Chondrocyte (in vitro differentiated cells): ENCODE data around the gene NTRK2. TPM values are rescaled to one million over a fixed set of nuclear protein-coding genes. Genes with fewer than 3 reads are reported as not detected.

Experiments used
- DNase-seq: peaks from one replicate; pipeline ENCODE4 v3.0.0; 2021; ENCODE audit warnings: mixed read lengths, low spot score
- H3K27ac Mint-ChIP-seq: one replicate; pipeline ENCODE4 v1.8.0; 2021; ENCODE audit warnings: mild to moderate bottlenecking, moderate library complexity, mixed read lengths; ENCODE audit not compliant: unreplicated experiment
- H3K27me3 Mint-ChIP-seq: 2 replicates; pipeline ENCODE4 v1.8.0; 2021; ENCODE audit warnings: low read depth, mixed read lengths
- H3K36me3 Mint-ChIP-seq: 2 replicates; pipeline ENCODE4 v1.8.0; 2021; ENCODE audit warnings: low read depth, mixed read lengths
- H3K4me1 Mint-ChIP-seq: 2 replicates; pipeline ENCODE4 v1.8.0; 2021; ENCODE audit warnings: low read depth, mild to moderate bottlenecking, mixed read lengths
- H3K4me3 Mint-ChIP-seq: one replicate; pipeline ENCODE4 v1.8.0; 2021; ENCODE audit warnings: mild to moderate bottlenecking, moderate library complexity, mixed read lengths; ENCODE audit not compliant: unreplicated experiment
- H3K9me3 Mint-ChIP-seq: 2 replicates; pipeline ENCODE4 v1.8.0; 2021; ENCODE audit warnings: low read depth, mixed read lengths
- total RNA-seq: library from RNA; stranded (reverse); gene quantifications from 3 replicates; pipeline ENCODE4 v1.2.1, GENCODE V29; 2021
- TF ChIP-seq, protein P1 (sequence below): fragments of 200-600 bp; sonication (generic); IDR thresholded peaks from 2 replicates; pipeline ENCODE4 v1.5.0; 2021; ENCODE audit warnings: antibody characterized with exemption, mild to moderate bottlenecking, moderate library complexity

Gene NTRK2
- total RNA-seq, 1 donor from 2014 or later = 40.0 TPM

DNA sequence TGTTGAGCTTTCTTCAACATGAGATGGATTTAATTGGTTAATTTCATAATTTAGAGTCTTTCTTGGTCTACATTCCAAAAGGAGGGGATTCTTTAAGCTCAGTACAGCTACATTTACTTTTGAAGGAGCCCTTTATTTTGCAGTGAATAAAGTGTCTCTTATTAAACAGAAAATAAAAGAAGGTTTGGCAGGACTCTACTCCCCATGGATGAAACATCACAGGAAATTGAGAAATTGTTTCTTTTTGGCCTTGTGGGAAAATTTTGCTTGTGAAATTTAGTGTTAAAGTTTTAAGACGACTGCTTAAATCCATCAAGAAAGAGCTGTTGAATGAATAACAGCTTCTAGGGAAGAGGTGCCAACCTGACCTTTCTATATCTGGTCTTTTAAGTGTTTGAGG lies 187.7 kb downstream of the NTRK2 start:
- no peaks in the 10 kb centered on the region for H3K36me3 Mint-ChIP-seq
- TF ChIP-seq, protein P1, sequence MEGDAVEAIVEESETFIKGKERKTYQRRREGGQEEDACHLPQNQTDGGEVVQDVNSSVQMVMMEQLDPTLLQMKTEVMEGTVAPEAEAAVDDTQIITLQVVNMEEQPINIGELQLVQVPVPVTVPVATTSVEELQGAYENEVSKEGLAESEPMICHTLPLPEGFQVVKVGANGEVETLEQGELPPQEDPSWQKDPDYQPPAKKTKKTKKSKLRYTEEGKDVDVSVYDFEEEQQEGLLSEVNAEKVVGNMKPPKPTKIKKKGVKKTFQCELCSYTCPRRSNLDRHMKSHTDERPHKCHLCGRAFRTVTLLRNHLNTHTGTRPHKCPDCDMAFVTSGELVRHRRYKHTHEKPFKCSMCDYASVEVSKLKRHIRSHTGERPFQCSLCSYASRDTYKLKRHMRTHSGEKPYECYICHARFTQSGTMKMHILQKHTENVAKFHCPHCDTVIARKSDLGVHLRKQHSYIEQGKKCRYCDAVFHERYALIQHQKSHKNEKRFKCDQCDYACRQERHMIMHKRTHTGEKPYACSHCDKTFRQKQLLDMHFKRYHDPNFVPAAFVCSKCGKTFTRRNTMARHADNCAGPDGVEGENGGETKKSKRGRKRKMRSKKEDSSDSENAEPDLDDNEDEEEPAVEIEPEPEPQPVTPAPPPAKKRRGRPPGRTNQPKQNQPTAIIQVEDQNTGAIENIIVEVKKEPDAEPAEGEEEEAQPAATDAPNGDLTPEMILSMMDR = no peak
- H3K9me3 Mint-ChIP-seq = no peaks in the 10 kb centered on the region
- no peaks in the 10 kb centered on the region for H3K27me3 Mint-ChIP-seq
- no peak for DNase-seq
- H3K4me3 Mint-ChIP-seq = no peak overlapping the region
- H3K4me1 Mint-ChIP-seq = peaks cover 92% of the 10 kb centered on the region
- H3K27ac Mint-ChIP-seq = peak overlapping the region; percentile 52

DNA sequence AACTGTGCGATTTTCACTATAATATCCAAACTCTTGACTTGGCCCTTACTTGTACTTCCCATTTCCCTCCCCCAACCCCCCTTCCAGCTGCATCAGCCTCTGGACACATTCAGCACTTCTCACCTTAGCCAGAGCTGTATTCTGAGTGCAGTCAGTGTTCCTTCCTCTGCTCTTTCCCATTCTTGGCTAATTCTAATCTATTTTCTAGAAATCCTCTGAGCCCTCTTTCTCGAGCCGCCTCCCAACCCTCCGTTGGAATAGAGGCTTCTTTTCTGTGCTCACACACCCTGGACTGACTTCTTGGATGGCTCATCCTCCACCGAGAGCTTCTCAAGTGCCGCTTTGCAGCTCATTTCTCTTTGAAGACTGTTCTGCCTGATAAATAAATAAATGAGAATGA lies 188.8 kb downstream of the NTRK2 start:
- H3K4me1 Mint-ChIP-seq = peaks cover 92% of the 10 kb centered on the region
- H3K36me3 Mint-ChIP-seq = no peaks in the 10 kb centered on the region
- no peak overlapping the region for H3K4me3 Mint-ChIP-seq

DNA sequence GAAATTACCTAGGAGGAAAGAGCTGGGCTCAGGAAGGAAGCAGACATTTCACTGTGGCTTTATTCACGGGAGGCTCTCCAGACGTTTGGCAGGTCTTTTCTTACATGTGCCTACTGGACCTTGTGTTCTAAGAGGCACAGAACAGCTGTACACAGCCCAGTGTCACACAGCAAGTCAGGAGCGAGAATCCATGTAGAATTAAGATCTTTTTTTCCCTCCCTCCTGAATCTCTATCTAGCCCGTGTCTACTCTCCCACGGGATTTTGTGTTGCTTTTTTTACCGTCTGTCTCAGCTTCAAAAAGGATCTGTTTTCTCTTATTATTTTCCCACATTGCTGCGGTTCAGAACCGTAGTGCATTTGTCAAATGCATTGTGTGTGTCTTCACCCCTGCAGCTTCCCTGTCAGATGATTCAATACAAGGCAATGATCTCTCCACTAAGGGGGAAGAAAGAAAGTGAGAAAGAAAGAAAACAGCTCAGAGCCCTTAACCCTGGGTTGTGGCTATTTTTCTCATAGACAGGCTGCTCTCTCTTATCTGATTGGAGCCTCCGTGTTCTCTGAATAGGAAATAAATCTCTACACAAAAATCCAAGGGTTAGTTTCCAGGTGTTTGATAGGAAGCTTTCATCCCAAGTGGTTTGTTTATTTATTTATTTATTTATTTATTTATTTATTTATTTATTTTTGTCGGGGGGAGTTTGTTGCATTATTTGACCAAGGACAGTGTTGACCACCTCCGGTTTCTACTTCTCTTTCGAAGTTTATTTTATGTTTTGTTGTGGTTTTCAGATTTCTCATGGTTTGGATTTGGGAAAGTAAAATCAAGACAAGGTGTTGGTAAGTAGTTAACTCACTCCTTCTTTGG lies 191.0 kb downstream of the NTRK2 start:
- Mint-ChIP-seq H3K4me3 (peak overlapping the region; percentile 14), H3K27ac (peak overlapping the region; percentile 83)

More for the DNA sequence above, 188.8 kb downstream of the NTRK2 start:
- no peak for DNase-seq
- Mint-ChIP-seq H3K27ac (no peak overlapping the region), H3K9me3 (no peaks in the 10 kb centered on the region), H3K27me3 (no peaks in the 10 kb centered on the region)
- TF ChIP-seq, protein P1 = no peak

DNA sequence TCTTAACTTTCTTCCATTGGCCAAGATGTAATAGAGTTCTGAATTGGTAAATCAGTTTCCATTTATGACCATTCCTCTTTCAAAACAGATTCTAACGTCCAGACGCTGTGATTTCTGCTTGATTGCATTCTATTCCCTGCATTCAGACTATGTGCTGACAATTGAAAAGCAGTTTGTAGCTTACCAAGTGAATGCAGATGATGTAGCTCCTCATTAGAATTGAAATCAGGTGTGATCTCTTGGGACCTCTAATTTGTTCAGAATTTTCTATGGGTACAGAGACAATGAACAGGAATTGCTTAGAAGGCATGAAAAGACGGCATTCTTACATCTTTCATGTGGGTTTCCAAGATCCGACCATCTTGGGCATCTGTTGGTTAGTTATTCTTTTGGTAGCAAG lies 191.9 kb downstream of the NTRK2 start:
- H3K27me3 Mint-ChIP-seq = no peaks in the 10 kb centered on the region
- no peaks in the 10 kb centered on the region for H3K9me3 Mint-ChIP-seq
- H3K4me3 Mint-ChIP-seq = peak overlapping the region; percentile 14
- H3K4me1 Mint-ChIP-seq = peaks cover 77% of the 10 kb centered on the region
- DNase-seq = no peak
- H3K36me3 Mint-ChIP-seq = no peaks in the 10 kb centered on the region
- peak overlapping the region; percentile 29 for H3K27ac Mint-ChIP-seq
- TF ChIP-seq, protein P1 = no peak

More for the DNA sequence above, 191.0 kb downstream of the NTRK2 start:
- Mint-ChIP-seq H3K27me3 (no peaks in the 10 kb centered on the region), H3K9me3 (no peaks in the 10 kb centered on the region), H3K36me3 (no peaks in the 10 kb centered on the region), H3K4me1 (peaks cover 84% of the 10 kb centered on the region)
- TF ChIP-seq, protein P1 = no peak
- no peak for DNase-seq

DNA sequence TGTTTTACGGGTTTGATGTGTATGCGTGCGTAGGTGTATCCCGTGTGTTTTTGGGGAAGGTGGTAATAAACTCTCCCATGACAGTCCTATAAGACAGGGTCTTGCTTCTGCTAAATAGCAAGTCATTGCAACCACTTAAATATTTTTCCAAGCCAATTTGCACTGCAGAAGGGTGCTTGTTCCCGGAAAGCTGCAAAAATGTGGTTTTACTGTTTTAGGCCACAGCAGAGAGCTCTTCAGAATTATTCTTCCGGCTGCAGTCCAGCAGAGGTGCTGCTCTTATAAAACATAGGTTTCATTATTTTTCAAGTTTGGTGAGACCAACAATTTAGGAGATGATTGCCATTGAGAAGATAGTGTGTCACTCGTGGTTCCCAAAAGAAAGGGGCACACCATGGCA lies 192.8 kb downstream of the NTRK2 start:
- Mint-ChIP-seq H3K27me3 (no peaks in the 10 kb centered on the region), H3K9me3 (no peaks in the 10 kb centered on the region), H3K4me3 (peak overlapping the region; percentile 13), H3K36me3 (no peaks in the 10 kb centered on the region), H3K27ac (peak overlapping the region; percentile 76), H3K4me1 (peaks cover 68% of the 10 kb centered on the region)
- TF ChIP-seq, protein P1 = no peak
- DNase-seq = no peak
